Neural progenitor cell (in vitro differentiated cells): ENCODE measurements around the gene SNIP1. TPM values are rescaled to one million over a fixed set of nuclear protein-coding genes. Genes with fewer than 3 reads are reported as not detected.

Experiments
- DNase-seq: peaks from one replicate; pipeline ENCODE4 v3.0.0-alpha.2; 2016; ENCODE audit warnings: low spot score
- H2AFZ ChIP-seq: fragments of 200-600 bp; sonication (generic); replicated peaks from 2 replicates; pipeline ENCODE4 v1.6.1; 2016; ENCODE audit warnings: antibody characterized with exemption
- H3F3A ChIP-seq: fragments of 200-600 bp; sonication (generic); 2 replicates; pipeline ENCODE4 v1.6.1; 2016; ENCODE audit warnings: antibody characterized with exemption, low read depth
- H3K27ac ChIP-seq: fragments of 200-600 bp; sonication (generic); 2 replicates; pipeline ENCODE4 v1.5.1; 2016; ENCODE audit warnings: mild to moderate bottlenecking
- H3K27me3 ChIP-seq: fragments of 200-600 bp; sonication (generic); 2 replicates; pipeline ENCODE4 v1.6.1; 2016; ENCODE audit warnings: mild to moderate bottlenecking, moderate library complexity
- H3K36me3 ChIP-seq: fragments of 200-600 bp; sonication (generic); 2 replicates; pipeline ENCODE4 v1.5.1; 2016
- H3K4me1 ChIP-seq: fragments of 200-600 bp; sonication (generic); 2 replicates; pipeline ENCODE4 v1.6.1; 2016; ENCODE audit warnings: mixed run types
- H3K4me2 ChIP-seq: fragments of 200-600 bp; sonication (generic); 2 replicates; pipeline ENCODE4 v1.6.1; 2016
- H3K4me3 ChIP-seq: fragments of 200-600 bp; sonication (generic); 2 replicates; pipeline ENCODE4 v1.5.1; 2016
- H3K79me2 ChIP-seq: fragments of 200-600 bp; sonication (generic); 2 replicates; pipeline ENCODE4 v1.6.1; 2016; ENCODE audit warnings: low read depth
- H3K9ac ChIP-seq: fragments of 200-600 bp; sonication (generic); 2 replicates; pipeline ENCODE4 v1.6.1; 2016
- H3K9me3 ChIP-seq: fragments of 200-600 bp; sonication (generic); 2 replicates; pipeline ENCODE4 v1.5.1; 2016; ENCODE audit warnings: low read depth
- H4K20me1 ChIP-seq: fragments of 200-600 bp; sonication (generic); 2 replicates; pipeline ENCODE4 v1.6.1; 2016; ENCODE audit warnings: low read depth
- H3K27ac Mint-ChIP-seq: 3 replicates; pipeline ENCODE4 v1.8.0; 2021; ENCODE audit warnings: mixed read lengths
- H3K27me3 Mint-ChIP-seq: 2 replicates; pipeline ENCODE4 v1.8.0; 2022; ENCODE audit warnings: low read depth, mild to moderate bottlenecking, inconsistent platforms, moderate library complexity, mixed read lengths; ENCODE audit not compliant: insufficient read depth
- H3K36me3 Mint-ChIP-seq: 3 replicates; pipeline ENCODE4 v1.8.0; 2021; ENCODE audit warnings: mixed read lengths
- H3K4me1 Mint-ChIP-seq: 3 replicates; pipeline ENCODE4 v1.8.0; 2021; ENCODE audit warnings: mixed read lengths
- H3K4me3 Mint-ChIP-seq: 3 replicates; pipeline ENCODE4 v1.8.0; 2021; ENCODE audit warnings: mild to moderate bottlenecking, moderate library complexity, mixed read lengths
- H3K9me3 Mint-ChIP-seq: 3 replicates; pipeline ENCODE4 v1.8.0; 2020; ENCODE audit warnings: mixed read lengths
- EZH2 ChIP-seq: fragments of 200-600 bp; sonication (generic); IDR thresholded peaks from 2 replicates; pipeline ENCODE4 v1.6.1; 2017; ENCODE audit warnings: antibody characterized with exemption, mild to moderate bottlenecking, moderate library complexity
- EZH2phosphoT487 ChIP-seq: fragments of 200-600 bp; sonication (generic); IDR thresholded peaks from 2 replicates; pipeline ENCODE4 v1.6.1; 2017; ENCODE audit warnings: antibody characterized with exemption
- total RNA-seq: library from RNA; depleted of rRNA; stranded (reverse); fragments of >200 nt; gene quantifications from 2 replicates; pipeline ENCODE4 v1.2.3, GENCODE V29; 2015; ENCODE audit warnings: low replicate concordance
- TF ChIP-seq, protein P1 (sequence below): fragments of 200-600 bp; sonication (generic); IDR thresholded peaks from 2 replicates; pipeline ENCODE4 v1.5.1; 2017; ENCODE audit warnings: antibody characterized with exemption, mild to moderate bottlenecking

The SNIP1 gene
- total RNA-seq, 1 donor from 2014 or later, result 15.4 TPM

DNA sequence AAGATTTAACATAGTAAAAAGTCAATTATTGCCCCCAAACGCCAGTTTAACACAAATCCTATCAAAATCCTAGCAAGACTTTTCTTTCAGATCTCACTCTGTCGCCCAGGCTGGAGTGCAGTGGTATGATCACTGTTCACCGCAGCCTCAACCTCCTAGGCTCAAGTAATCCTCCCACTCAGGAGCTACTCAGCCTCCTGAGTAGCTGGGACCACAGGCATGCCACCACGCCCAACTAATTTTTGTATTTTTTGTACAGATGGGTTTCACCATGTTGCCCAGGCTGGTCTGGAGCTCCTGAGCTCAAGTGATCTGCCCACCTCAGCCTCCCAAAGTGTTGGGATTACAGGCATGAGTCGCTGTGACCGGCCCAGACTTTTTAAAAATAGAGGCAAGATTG is 4.8 kb downstream of the SNIP1 start:
- H3K4me1 Mint-ChIP-seq, result peaks cover 15% of the 10 kb centered on the region
- no peak overlapping the region for H3K4me3 ChIP-seq
- H2AFZ ChIP-seq, result no peak overlapping the region
- H3K27me3 Mint-ChIP-seq, result peaks cover 4% of the 10 kb centered on the region
- TF ChIP-seq, protein P1, sequence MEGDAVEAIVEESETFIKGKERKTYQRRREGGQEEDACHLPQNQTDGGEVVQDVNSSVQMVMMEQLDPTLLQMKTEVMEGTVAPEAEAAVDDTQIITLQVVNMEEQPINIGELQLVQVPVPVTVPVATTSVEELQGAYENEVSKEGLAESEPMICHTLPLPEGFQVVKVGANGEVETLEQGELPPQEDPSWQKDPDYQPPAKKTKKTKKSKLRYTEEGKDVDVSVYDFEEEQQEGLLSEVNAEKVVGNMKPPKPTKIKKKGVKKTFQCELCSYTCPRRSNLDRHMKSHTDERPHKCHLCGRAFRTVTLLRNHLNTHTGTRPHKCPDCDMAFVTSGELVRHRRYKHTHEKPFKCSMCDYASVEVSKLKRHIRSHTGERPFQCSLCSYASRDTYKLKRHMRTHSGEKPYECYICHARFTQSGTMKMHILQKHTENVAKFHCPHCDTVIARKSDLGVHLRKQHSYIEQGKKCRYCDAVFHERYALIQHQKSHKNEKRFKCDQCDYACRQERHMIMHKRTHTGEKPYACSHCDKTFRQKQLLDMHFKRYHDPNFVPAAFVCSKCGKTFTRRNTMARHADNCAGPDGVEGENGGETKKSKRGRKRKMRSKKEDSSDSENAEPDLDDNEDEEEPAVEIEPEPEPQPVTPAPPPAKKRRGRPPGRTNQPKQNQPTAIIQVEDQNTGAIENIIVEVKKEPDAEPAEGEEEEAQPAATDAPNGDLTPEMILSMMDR, result no peak
- TF ChIP-seq EZH2, result no peak
- TF ChIP-seq EZH2phosphoT487, result no peak
- H3F3A ChIP-seq, result no peaks in the 10 kb centered on the region
- H3K27ac ChIP-seq, result no peak overlapping the region
- peaks cover 44% of the 10 kb centered on the region for H4K20me1 ChIP-seq
- H3K9me3 ChIP-seq, result no peaks in the 10 kb centered on the region
- no peaks in the 10 kb centered on the region for H3K9me3 Mint-ChIP-seq
- no peak overlapping the region for H3K4me3 Mint-ChIP-seq
- no peak for DNase-seq
- H3K27me3 ChIP-seq, result no peaks in the 10 kb centered on the region
- H3K4me1 ChIP-seq, result peaks cover 6% of the 10 kb centered on the region
- no peaks in the 10 kb centered on the region for H3K36me3 ChIP-seq
- no peak overlapping the region for H3K4me2 ChIP-seq
- H3K79me2 ChIP-seq, result peaks cover 39% of the 10 kb centered on the region
- no peak overlapping the region for H3K27ac Mint-ChIP-seq
- peaks cover 15% of the 10 kb centered on the region for H3K36me3 Mint-ChIP-seq
- H3K9ac ChIP-seq, result peak overlapping the region; percentile 1

DNA sequence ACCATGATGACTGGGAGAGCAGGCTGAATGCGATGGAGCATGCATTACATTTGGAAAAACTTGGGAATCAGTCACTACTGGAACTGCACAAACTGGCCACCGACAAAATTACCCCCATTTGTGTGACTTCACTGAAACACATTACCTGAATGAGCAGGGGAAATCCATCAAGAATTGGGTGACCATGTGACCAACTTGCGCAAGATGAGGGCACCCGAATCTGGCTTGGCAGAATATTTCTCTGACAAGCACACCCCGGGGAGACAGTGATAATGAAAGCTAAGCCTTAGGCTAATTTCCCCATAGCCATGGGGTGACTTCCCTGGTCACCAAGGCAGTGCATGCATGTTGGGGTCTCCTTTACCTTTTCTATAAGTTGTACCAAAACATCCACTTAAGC is 9.1 kb downstream of the SNIP1 start:
- Mint-ChIP-seq H3K9me3 (no peaks in the 10 kb centered on the region), H3K36me3 (peaks cover 21% of the 10 kb centered on the region), H3K27me3 (peaks cover 3% of the 10 kb centered on the region), H3K27ac (no peak overlapping the region), H3K4me1 (no peaks in the 10 kb centered on the region), H3K4me3 (no peak overlapping the region)
- no peaks in the 10 kb centered on the region for H3F3A ChIP-seq
- H3K9ac ChIP-seq, result no peak overlapping the region
- H3K79me2 ChIP-seq, result peaks cover 9% of the 10 kb centered on the region
- no peaks in the 10 kb centered on the region for H3K9me3 ChIP-seq
- TF ChIP-seq, protein P1, result no peak
- TF ChIP-seq EZH2, result no peak
- TF ChIP-seq EZH2phosphoT487, result no peak
- H3K27me3 ChIP-seq, result no peaks in the 10 kb centered on the region
- no peaks in the 10 kb centered on the region for H3K4me1 ChIP-seq
- DNase-seq, result no peak
- H3K4me3 ChIP-seq, result no peak overlapping the region
- H2AFZ ChIP-seq, result no peak overlapping the region
- peaks cover 4% of the 10 kb centered on the region for H3K36me3 ChIP-seq
- no peak overlapping the region for H3K27ac ChIP-seq
- peaks cover 22% of the 10 kb centered on the region for H4K20me1 ChIP-seq
- H3K4me2 ChIP-seq, result no peak overlapping the region

DNA sequence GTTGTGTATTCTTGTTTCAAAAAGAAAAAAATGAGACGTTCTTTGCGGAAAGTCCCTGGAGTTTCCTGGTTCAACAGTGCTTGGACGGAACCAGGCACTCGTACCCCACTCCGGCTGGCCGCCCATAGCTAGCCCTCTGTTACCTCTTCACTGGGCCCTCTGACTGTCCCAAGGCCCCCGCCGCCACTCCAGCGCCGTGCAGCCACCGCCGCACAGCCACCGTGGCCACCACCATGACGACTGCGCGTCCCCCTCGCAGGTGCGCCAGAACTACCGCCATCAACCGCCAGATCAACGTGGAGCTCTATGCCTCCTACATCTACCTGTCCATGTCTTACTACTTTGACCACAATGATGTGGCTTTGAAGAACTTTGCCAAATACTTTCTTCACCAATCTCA is 9.6 kb downstream of the SNIP1 start:
- Mint-ChIP-seq H3K9me3 (no peaks in the 10 kb centered on the region), H3K4me1 (no peaks in the 10 kb centered on the region), H3K4me3 (no peak overlapping the region), H3K27me3 (peaks cover 3% of the 10 kb centered on the region), H3K36me3 (peaks cover 22% of the 10 kb centered on the region), H3K27ac (no peak overlapping the region)
- no peak overlapping the region for H3K9ac ChIP-seq
- no peaks in the 10 kb centered on the region for H3K9me3 ChIP-seq
- peaks cover 4% of the 10 kb centered on the region for H3K36me3 ChIP-seq
- no peak overlapping the region for H3K4me3 ChIP-seq
- no peaks in the 10 kb centered on the region for H3F3A ChIP-seq
- H3K4me2 ChIP-seq, result no peak overlapping the region
- no peaks in the 10 kb centered on the region for H3K4me1 ChIP-seq
- TF ChIP-seq EZH2phosphoT487 (no peak), EZH2 (no peak)
- TF ChIP-seq, protein P1, result no peak
- no peak for DNase-seq
- H2AFZ ChIP-seq, result no peak overlapping the region
- H3K79me2 ChIP-seq, result peaks cover 4% of the 10 kb centered on the region
- no peak overlapping the region for H3K27ac ChIP-seq
- no peaks in the 10 kb centered on the region for H3K27me3 ChIP-seq
- peaks cover 17% of the 10 kb centered on the region for H4K20me1 ChIP-seq
